Measurements from ENCODE around the gene TSNAX.

- TF ChIP-seq POLR2A (IDR thresholded peaks at IDR 0.05; ENCODE audit: low read depth, low read length) (no peak), POLR2AphosphoS5 (IDR thresholded peaks at IDR 0.05; ENCODE audit: low read depth, low read length) (no peak)
Observed at GRCh38 chr1:231508941-231509340, 19.5 kb upstream of the TSNAX start.

Data from GM12891 (cell line).